CD8-positive, alpha-beta memory T cell (primary cell): Measurements from ENCODE around the gene ZMIZ1. TPM values are rescaled to one million over a fixed set of nuclear protein-coding genes. Genes with fewer than 3 reads are reported as not detected.
"Not testable (repeated sequence)": the region's sequence is repeated elsewhere in the genome, so short reads cannot be mapped to it uniquely, and the experiment has no call there.

ENCODE experiments used
- CTCF ChIA-PET: fragments of 350-600 bp; sonication (Branson Sonifier 250); formaldehyde crosslinking; loops from one replicate; lab custom pipeline; 2021; ENCODE audit warnings: antibody characterized with exemption; lab: Charles Lee
- POLR2A ChIA-PET: fragments of 350-600 bp; sonication (Branson Sonifier 250); formaldehyde crosslinking; loops from one replicate; lab custom pipeline; 2021; ENCODE audit warnings: antibody characterized with exemption; lab: Charles Lee
- DNase-seq, 5 donors: peaks; one replicate each; pipeline versions ENCODE4 v3.0.0 to v3.0.0-alpha.2; 2020 to 2022; ENCODE audit warnings: mixed read lengths in 1 of 5
- H3K27ac ChIP-seq: one replicate; pipeline ENCODE4 v1.7.0; 2013; ENCODE audit warnings: low read depth, mild to moderate bottlenecking, low read length, moderate library complexity
- H3K27me3 ChIP-seq: 2 replicates; pipeline ENCODE4 v1.7.0; 2013; ENCODE audit warnings: low read length, mild to moderate bottlenecking; ENCODE audit not compliant: insufficient read depth, poor library complexity, severe bottlenecking
- H3K36me3 ChIP-seq: 2 replicates; pipeline ENCODE4 v1.7.0; 2013; ENCODE audit warnings: mild to moderate bottlenecking, low read length, moderate library complexity; ENCODE audit not compliant: insufficient read depth
- H3K4me1 ChIP-seq: 2 replicates; pipeline ENCODE4 v1.7.0; 2013; ENCODE audit warnings: mild to moderate bottlenecking, low read length, moderate library complexity; ENCODE audit not compliant: insufficient read depth
- H3K4me3 ChIP-seq: 2 replicates; pipeline ENCODE4 v1.7.0; 2013; ENCODE audit warnings: mild to moderate bottlenecking, low read length
- H3K9me3 ChIP-seq: 2 replicates; pipeline ENCODE4 v1.7.0; 2013; ENCODE audit warnings: mild to moderate bottlenecking, low read length
- H3K27ac Mint-ChIP-seq, 8 donors: one replicate each; pipeline ENCODE4 v1.8.0; 2020 to 2021; ENCODE audit warnings: mixed read lengths in 8 of 8, mild to moderate bottlenecking in 6 of 8, inconsistent platforms in 3 of 8, moderate library complexity in 3 of 8
- H3K27me3 Mint-ChIP-seq, 2 donors: one replicate each; pipeline ENCODE4 v1.8.0; 2020 to 2021; ENCODE audit warnings: mixed read lengths in 2 of 2, mild to moderate bottlenecking in 1 of 2, moderate library complexity in 1 of 2
- H3K36me3 Mint-ChIP-seq, 3 donors: one replicate each; pipeline ENCODE4 v1.8.0; 2020 to 2021; ENCODE audit warnings: mixed read lengths in 3 of 3, inconsistent platforms in 1 of 3, mild to moderate bottlenecking in 1 of 3
- H3K4me1 Mint-ChIP-seq, 3 donors: one replicate each; pipeline ENCODE4 v1.8.0; 2020 to 2021; ENCODE audit warnings: mixed read lengths in 3 of 3, inconsistent platforms in 1 of 3, mild to moderate bottlenecking in 1 of 3
- H3K4me3 Mint-ChIP-seq, 7 donors: one replicate each; pipeline ENCODE4 v1.8.0; 2020 to 2021; ENCODE audit warnings: mixed read lengths in 7 of 7, mild to moderate bottlenecking in 6 of 7, moderate library complexity in 4 of 7, inconsistent platforms in 2 of 7
- H3K9me3 Mint-ChIP-seq, 5 donors: one replicate each; pipeline ENCODE4 v1.8.0; 2020 to 2022; ENCODE audit warnings: mixed read lengths in 5 of 5, mild to moderate bottlenecking in 3 of 5, moderate library complexity in 2 of 5, inconsistent platforms in 1 of 5
- polyA plus RNA-seq: library from polyadenylated mRNA; unstranded; fragments of 300-500 nt; fragmentation: Illumina TruSeq; gene quantifications from one replicate; pipeline ENCODE4 v1.2.3, GENCODE V29; 2021
- total RNA-seq, 2 experiments: library from RNA; stranded (reverse); gene quantifications; one replicate each; pipeline ENCODE4 v1.2.3, GENCODE V29; 2021

The ZMIZ1 gene
- total and polyA plus RNA-seq, 3 experiments from 2014 or later = 8.0 to 36.3 (median 34.7) TPM

DNA sequence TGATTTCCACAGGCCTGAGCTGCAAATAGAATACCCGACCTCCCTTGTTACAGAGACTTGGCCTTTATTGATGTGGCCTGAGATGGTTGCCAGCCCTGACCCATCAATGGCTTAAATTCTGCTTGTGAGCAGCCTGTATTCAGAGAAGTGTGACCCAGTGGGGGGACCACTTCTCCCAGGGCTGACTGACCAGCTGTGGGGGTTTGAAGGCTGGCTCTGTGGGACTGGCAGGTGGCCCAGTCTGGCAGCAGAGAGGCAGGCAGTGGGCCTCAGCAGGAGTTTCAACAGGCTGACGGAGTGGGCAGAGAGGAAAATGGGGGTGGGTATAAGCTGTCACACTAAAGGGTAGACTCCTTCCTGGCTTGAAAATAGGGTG, 266.3 kb downstream of the ZMIZ1 start:
- no peaks in the 10 kb centered on the region for H3K9me3 Mint-ChIP-seq
- peaks cover 0 to 2% (median 0%) of the 10 kb centered on the region in 3 donors for H3K36me3 Mint-ChIP-seq
- peak overlapping the region in 2 of 8 donors; percentile 7 to 76 for H3K27ac Mint-ChIP-seq
- POLR2A ChIA-PET = no interaction called here
- peaks cover 9 to 16% (median 11%) of the 10 kb centered on the region in 3 donors for H3K4me1 Mint-ChIP-seq
- no peak overlapping the region for H3K4me3 Mint-ChIP-seq
- H3K4me1 ChIP-seq = peaks cover 10% of the 10 kb centered on the region
- no peaks in the 10 kb centered on the region for H3K9me3 ChIP-seq
- DNase-seq = no peak
- no peaks in the 10 kb centered on the region for H3K36me3 ChIP-seq
- CTCF ChIA-PET = interaction anchor here (2.3 to 3.0 kb wide), 2 partner anchors 10 to 18 kb away, joined by 7 to 10 read pairs; no protein-coding TSS in a partner anchor
- H3K27ac ChIP-seq = no peak overlapping the region
- peaks cover 0 to 2% of the 10 kb centered on the region in 2 donors for H3K27me3 Mint-ChIP-seq
- no peaks in the 10 kb centered on the region for H3K27me3 ChIP-seq
- no peak overlapping the region for H3K4me3 ChIP-seq

DNA sequence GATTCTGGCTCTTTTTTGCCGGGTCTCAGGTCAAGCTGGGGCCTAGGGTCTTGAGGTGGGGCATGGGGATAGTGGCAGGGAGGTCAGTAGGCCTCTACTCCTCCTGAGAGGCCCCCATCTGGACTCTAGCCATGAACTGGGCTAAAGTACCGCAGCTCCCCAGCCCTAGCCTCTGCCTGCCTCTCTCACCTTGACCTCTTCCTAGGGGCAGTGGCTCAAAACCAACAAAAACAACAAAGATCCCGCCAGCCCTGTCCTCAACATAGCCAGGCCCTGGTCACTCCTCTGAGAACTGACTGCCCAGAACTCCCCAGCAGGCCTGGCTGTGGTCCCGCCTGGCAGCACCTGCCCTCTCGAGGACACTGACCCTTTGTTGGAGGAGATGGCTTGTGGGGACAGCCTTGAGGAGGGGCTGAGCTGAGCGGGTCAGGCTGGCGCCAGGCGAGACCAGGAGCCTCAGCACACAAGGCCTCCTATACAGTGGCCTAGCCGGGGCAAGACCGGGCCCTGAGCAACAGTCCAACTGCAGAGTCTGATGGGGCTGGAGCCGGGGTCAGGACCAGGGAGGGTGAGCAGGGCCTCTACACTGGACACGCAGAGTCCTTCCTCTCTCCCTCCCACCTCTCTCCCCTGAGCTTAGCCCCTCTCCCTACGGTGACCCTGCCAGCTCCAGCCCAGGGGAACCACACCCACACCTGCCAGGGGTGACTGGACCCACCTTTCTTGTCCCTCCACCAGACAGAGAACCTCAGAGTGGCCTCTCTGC, 266.9 kb downstream of the ZMIZ1 start:
- POLR2A ChIA-PET = no interaction called here
- no peak for DNase-seq
- Mint-ChIP-seq H3K36me3 (peaks cover 0 to 2% (median 0%) of the 10 kb centered on the region in 3 donors), H3K27me3 (peaks cover 0 to 2% of the 10 kb centered on the region in 2 donors), H3K4me1 (peaks cover 9 to 16% (median 11%) of the 10 kb centered on the region in 3 donors), H3K9me3 (no peaks in the 10 kb centered on the region), H3K4me3 (no peak overlapping the region), H3K27ac (peak overlapping the region in 1 of 8 donors; percentile 63)
- Histone ChIP-seq H3K27ac (no peak overlapping the region), H3K27me3 (no peaks in the 10 kb centered on the region), H3K36me3 (no peaks in the 10 kb centered on the region), H3K4me3 (no peak overlapping the region), H3K9me3 (no peaks in the 10 kb centered on the region), H3K4me1 (peaks cover 10% of the 10 kb centered on the region)
- CTCF ChIA-PET = interaction anchor here (1.8 to 3.0 kb wide), 2 partner anchors 10 to 12 kb away, joined by 3 to 7 read pairs; no protein-coding TSS in a partner anchor

DNA sequence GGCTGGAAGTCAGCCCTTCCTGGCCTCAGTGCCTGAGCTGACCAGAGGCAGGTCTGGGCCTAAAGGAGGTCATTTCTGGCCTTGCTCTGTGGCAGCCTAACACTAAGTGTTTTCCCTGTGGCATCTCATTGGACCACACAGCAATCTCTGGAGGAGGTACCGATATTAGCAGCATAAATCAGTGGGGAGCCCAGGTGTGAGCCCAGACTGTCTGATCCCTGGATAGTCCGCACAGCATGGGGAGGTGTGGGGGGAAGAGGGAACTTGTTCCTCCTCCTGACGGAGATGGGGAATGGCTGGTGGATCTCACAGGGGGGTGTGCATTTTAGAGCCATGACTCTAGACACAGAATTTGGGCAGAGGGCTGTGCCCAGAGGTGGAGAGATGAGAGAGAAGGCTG, 267.5 kb downstream of the ZMIZ1 start:
- H3K4me3 ChIP-seq = no peak overlapping the region
- Mint-ChIP-seq H3K4me3 (no peak overlapping the region), H3K9me3 (no peaks in the 10 kb centered on the region), H3K4me1 (peaks cover 9 to 11% (median 11%) of the 10 kb centered on the region in 3 donors), H3K36me3 (peaks cover 0 to 2% (median 0%) of the 10 kb centered on the region in 3 donors), H3K27me3 (peaks cover 0 to 2% of the 10 kb centered on the region in 2 donors), H3K27ac (peak overlapping the region in 1 of 8 donors; percentile 55)
- no peak for DNase-seq
- ChIA-PET POLR2A (no interaction called here), CTCF (interaction anchor here (1.1 to 1.8 kb wide), 2 partner anchors 9 to 13 kb away, joined by 3 read pairs; no protein-coding TSS in a partner anchor)
- H3K27ac ChIP-seq = no peak overlapping the region
- no peaks in the 10 kb centered on the region for H3K27me3 ChIP-seq
- peaks cover 6% of the 10 kb centered on the region for H3K4me1 ChIP-seq
- no peaks in the 10 kb centered on the region for H3K36me3 ChIP-seq
- no peaks in the 10 kb centered on the region for H3K9me3 ChIP-seq

DNA sequence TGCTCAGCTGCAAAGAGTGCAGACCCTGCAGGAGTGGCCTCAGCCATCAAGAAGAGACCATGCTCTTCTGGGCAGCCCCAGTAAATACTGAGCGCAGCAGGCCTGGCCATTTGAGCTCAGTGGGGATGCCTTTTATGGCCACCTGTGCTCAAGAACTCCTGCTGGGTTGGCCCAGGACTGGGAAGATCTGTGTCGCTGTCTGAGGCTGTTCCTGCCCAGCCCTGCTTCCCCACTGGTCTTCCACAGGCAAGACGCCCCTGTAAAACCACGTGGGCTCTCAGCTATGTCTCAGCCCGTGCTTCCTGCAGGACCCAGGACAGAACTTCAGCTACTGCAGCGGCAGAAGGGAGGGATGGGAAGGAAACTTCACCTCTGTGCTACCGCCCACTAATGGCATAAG, 268.0 kb downstream of the ZMIZ1 start:
- H3K4me3 Mint-ChIP-seq = no peak overlapping the region
- peaks cover 0 to 2% (median 0%) of the 10 kb centered on the region in 3 donors for H3K36me3 Mint-ChIP-seq
- Histone ChIP-seq H3K9me3 (no peaks in the 10 kb centered on the region), H3K27ac (no peak overlapping the region), H3K36me3 (no peaks in the 10 kb centered on the region), H3K4me3 (no peak overlapping the region), H3K27me3 (no peaks in the 10 kb centered on the region), H3K4me1 (peaks cover 1% of the 10 kb centered on the region)
- CTCF ChIA-PET = interaction anchor here (0.9 to 1.8 kb wide), 3 partner anchors 9 to 141 kb away, joined by 3 read pairs; no protein-coding TSS in a partner anchor
- no peak for DNase-seq
- H3K27me3 Mint-ChIP-seq = peaks cover 0 to 2% of the 10 kb centered on the region in 2 donors
- H3K9me3 Mint-ChIP-seq = no peaks in the 10 kb centered on the region
- H3K4me1 Mint-ChIP-seq = peaks cover 5 to 7% (median 6%) of the 10 kb centered on the region in 3 donors
- peak overlapping the region in 1 of 8 donors; percentile 7 for H3K27ac Mint-ChIP-seq
- POLR2A ChIA-PET = no interaction called here

DNA sequence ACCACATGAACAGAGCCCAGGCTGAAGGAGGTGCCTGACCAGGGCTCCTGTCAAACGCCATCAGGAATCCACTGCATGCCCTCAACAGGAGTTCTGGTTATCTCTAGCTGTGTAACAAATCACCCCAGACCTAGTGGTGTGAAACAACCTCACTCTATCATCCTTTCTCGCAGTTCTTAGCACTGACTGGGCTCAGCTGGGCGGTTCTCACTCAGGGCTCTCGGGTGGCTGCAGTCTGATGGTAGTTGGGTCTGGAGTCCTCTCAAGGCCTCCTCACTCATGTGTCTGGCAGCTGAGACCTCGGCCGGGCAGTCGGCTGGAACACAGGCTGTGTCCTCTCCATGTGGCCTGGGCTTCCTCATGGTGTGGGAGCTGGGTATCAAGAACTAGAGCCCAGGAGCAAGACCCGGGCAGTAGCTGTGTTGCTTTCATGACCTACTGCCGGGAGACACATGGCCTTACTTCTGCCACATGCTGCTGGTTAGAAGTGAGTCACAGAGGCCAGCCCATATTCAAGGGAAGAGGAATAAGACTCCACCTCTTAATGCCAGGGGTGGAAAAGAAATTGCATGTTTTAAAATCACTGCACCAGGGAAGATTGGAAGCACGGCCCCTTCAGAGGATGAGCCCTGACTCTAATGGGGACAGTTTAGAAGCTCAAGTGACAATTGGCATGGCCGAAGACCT, 269.2 kb downstream of the ZMIZ1 start:
- H3K36me3 ChIP-seq, H3K27ac ChIP-seq, H3K4me3 Mint-ChIP-seq, POLR2A ChIA-PET, H3K27ac Mint-ChIP-seq, H3K4me1 ChIP-seq, H3K27me3 ChIP-seq, H3K9me3 Mint-ChIP-seq, H3K4me1 Mint-ChIP-seq, H3K36me3 Mint-ChIP-seq, H3K4me3 ChIP-seq, H3K9me3 ChIP-seq, H3K27me3 Mint-ChIP-seq: not testable (repeated sequence)
- CTCF ChIA-PET = interaction anchor here (0.9 to 1.8 kb wide), 3 partner anchors 10 to 142 kb away, joined by 3 read pairs; no protein-coding TSS in a partner anchor
- peak in 1 of 5 donors; percentile 3 for DNase-seq

DNA sequence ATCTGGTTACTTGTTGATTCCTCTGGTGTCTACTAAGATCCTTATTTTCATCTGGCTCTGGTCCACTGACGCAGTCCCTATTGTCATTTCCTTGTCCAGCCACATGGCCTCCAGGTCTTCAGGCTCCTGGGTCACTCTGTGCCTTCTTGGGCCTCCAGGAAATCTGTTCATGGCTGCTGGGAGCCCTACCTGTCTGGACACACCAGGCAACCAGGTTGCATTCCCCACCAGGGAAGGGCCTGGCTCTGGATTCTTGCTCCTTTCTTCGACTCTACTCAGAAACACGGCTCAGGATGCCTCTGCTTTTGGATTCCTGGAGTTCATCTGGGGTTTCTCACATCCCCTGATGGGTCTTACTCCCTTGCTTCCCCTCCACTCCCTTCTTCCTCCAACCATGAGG, 270.5 kb downstream of the ZMIZ1 start:
- Mint-ChIP-seq H3K27me3 (peaks cover 0 to 2% of the 10 kb centered on the region in 2 donors), H3K27ac (peak overlapping the region in 1 of 8 donors; percentile 50), H3K4me1 (peaks cover 0 to 12% (median 8%) of the 10 kb centered on the region in 3 donors), H3K9me3 (no peaks in the 10 kb centered on the region), H3K36me3 (peaks cover 0 to 2% (median 0%) of the 10 kb centered on the region in 3 donors), H3K4me3 (no peak overlapping the region)
- peak in 1 of 5 donors; percentile 27 for DNase-seq
- peaks cover 4% of the 10 kb centered on the region for H3K4me1 ChIP-seq
- no peaks in the 10 kb centered on the region for H3K36me3 ChIP-seq
- no peak overlapping the region for H3K4me3 ChIP-seq
- H3K27me3 ChIP-seq = no peaks in the 10 kb centered on the region
- no peaks in the 10 kb centered on the region for H3K9me3 ChIP-seq
- POLR2A ChIA-PET = no interaction called here
- CTCF ChIA-PET = no interaction called here
- H3K27ac ChIP-seq = no peak overlapping the region

DNA sequence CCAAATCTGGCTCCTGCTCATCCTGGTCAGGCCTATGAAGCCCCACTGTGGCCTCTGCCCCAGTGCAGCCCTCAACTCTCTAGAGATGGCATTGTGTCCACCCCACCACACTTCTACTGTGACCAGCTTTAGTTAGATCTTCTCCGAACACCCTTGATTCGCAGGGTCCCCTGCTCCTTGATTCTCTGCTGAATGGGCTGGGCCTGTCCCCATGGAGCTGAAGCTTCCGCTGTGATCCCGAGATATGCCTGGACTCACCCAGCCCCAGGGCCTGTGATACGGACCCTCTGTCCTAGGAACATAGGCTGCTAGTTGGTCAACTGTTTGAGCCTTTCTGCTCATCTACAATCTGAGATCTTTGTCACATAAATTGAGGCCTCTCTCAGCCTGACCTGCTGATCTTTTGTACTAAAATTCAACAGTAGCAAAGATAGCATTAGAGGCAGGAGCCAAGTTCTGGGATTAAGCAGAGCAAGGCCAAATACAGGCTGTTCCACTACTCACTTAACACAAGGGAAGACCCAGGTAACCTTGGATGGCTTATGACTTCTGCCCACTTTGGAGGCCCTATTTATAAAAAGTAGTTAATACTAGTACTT, 272.0 kb downstream of the ZMIZ1 start:
- H3K4me1 ChIP-seq = peaks cover 4% of the 10 kb centered on the region
- H3K27me3 Mint-ChIP-seq = peaks cover 0 to 2% of the 10 kb centered on the region in 2 donors
- POLR2A ChIA-PET = interaction anchor here (0.6 to 0.7 kb wide), 2 partner anchors 25 to 755 kb away, joined by 4 to 5 read pairs; no protein-coding TSS in a partner anchor
- H3K4me1 Mint-ChIP-seq = peaks cover 0 to 12% (median 8%) of the 10 kb centered on the region in 3 donors
- H3K9me3 ChIP-seq = no peaks in the 10 kb centered on the region
- no peak overlapping the region for H3K27ac ChIP-seq
- H3K4me3 ChIP-seq = no peak overlapping the region
- no peaks in the 10 kb centered on the region for H3K36me3 ChIP-seq
- CTCF ChIA-PET = interaction anchor here (0.6 to 1.0 kb wide), 2 partner anchors 9 to 23 kb away, joined by 4 read pairs; no protein-coding TSS in a partner anchor
- no peaks in the 10 kb centered on the region for H3K27me3 ChIP-seq
- no peaks in the 10 kb centered on the region for H3K9me3 Mint-ChIP-seq
- H3K4me3 Mint-ChIP-seq = peak overlapping the region in 1 of 7 donors; percentile 24
- peak overlapping the region in 2 of 8 donors; percentile 34 to 73 for H3K27ac Mint-ChIP-seq
- peak in 1 of 5 donors; percentile 22 for DNase-seq
- H3K36me3 Mint-ChIP-seq = peaks cover 0 to 2% (median 0%) of the 10 kb centered on the region in 3 donors
